SK-N-SH (cell line): ENCODE measurements around the gene MMADHC. TPM values are rescaled to one million over a fixed set of nuclear protein-coding genes. Genes with fewer than 3 reads are reported as not detected.

ENCODE experiments used
- CTCF ChIA-PET: fragments of 300-600, 350-600 bp; formaldehyde crosslinking; extraction: SDS; loops from one replicate; lab custom pipeline; 2021; lab: Yijun Ruan, JAX
- POLR2A ChIA-PET: fragments of 350-600 bp; sonication (Branson Sonifier 250); formaldehyde crosslinking; extraction: SDS; loops from one replicate; lab custom pipeline; 2020; ENCODE audit warnings: antibody characterized with exemption, inconsistent platforms; lab: Yijun Ruan, JAX
- DNase-seq: peaks from one replicate; pipeline ENCODE4 v3.0.0; 2012
- H2AFZ ChIP-seq: fragments of 200-600 bp; sonication (generic); 2 replicates; pipeline ENCODE4 v1.8.1; 2016; ENCODE audit warnings: antibody characterized with exemption, mild to moderate bottlenecking, low read depth
- H3F3A ChIP-seq: fragments of 200-600 bp; sonication (generic); replicated peaks from 2 replicates; pipeline ENCODE3; 2016; ENCODE audit warnings: antibody characterized with exemption, mild to moderate bottlenecking; ENCODE audit not compliant: insufficient read depth
- H3K27ac ChIP-seq, 2 experiments: fragments of 200-500 bp in 1 of 2; fragments of 200-600 bp in 1 of 2; sonication (Bioruptor generic) in 1 of 2; sonication (generic), shearing (Covaris generic) in 1 of 2; 2 replicates each; pipeline versions ENCODE4 v1.5.1 to v1.6.1; 2014 to 2016; ENCODE audit warnings: low read depth in 2 of 2, inconsistent platforms in 1 of 2, low read length in 1 of 2, mild to moderate bottlenecking in 1 of 2, mixed read lengths in 1 of 2
- H3K27me3 ChIP-seq: fragments of 200-600 bp; sonication (generic), shearing (Covaris generic); 2 replicates; pipeline ENCODE4 v1.6.1; 2016; ENCODE audit warnings: mixed run types; ENCODE audit not compliant: insufficient read depth
- H3K36me3 ChIP-seq, 2 experiments: fragments of 200-500 bp in 1 of 2; fragments of 200-600 bp in 1 of 2; sonication (Bioruptor generic) in 1 of 2; sonication (generic) in 1 of 2; replicated peaks in 1 of 2; 2 replicates each; pipeline versions ENCODE3 to v1.5.1; 2014 to 2016; ENCODE audit warnings: low read length in 1 of 2, mild to moderate bottlenecking in 1 of 2; ENCODE audit not compliant: insufficient read depth in 2 of 2, control insufficient read depth in 1 of 2
- H3K4me1 ChIP-seq, 2 experiments: fragments of 200-500 bp in 1 of 2; fragments of 200-600 bp in 1 of 2; sonication (Bioruptor generic) in 1 of 2; sonication (generic), shearing (Covaris generic) in 1 of 2; 2 replicates each; pipeline versions ENCODE4 v1.5.1 to v1.6.1; 2014 to 2016; ENCODE audit warnings: low read depth in 1 of 2, low read length in 1 of 2, mixed run types in 1 of 2; ENCODE audit not compliant: insufficient read depth in 2 of 2, control insufficient read depth in 1 of 2
- H3K4me2 ChIP-seq: fragments of 200-600 bp; sonication (generic), shearing (Covaris generic); 2 replicates; pipeline ENCODE4 v1.6.1; 2017; ENCODE audit warnings: mixed run types
- H3K4me3 ChIP-seq, 2 experiments: fragments of 200-500 bp in 1 of 2; fragments of 200-600 bp in 1 of 2; sonication (Bioruptor generic) in 1 of 2; sonication (generic), shearing (Covaris generic) in 1 of 2; 2 replicates each; pipeline versions ENCODE4 v1.5.1 to v1.8.1; 2014 to 2016; ENCODE audit warnings: low read depth in 2 of 2, inconsistent platforms in 1 of 2, low read length in 1 of 2, mild to moderate bottlenecking in 1 of 2, mixed read lengths in 1 of 2, moderate library complexity in 1 of 2
- H3K79me2 ChIP-seq: fragments of 200-600 bp; sonication (generic); 2 replicates; pipeline ENCODE4 v1.8.1; 2017; ENCODE audit warnings: mild to moderate bottlenecking; ENCODE audit not compliant: insufficient read depth
- H3K9ac ChIP-seq: fragments of 200-600 bp; sonication (generic); 2 replicates; pipeline ENCODE4 v1.6.1; 2017; ENCODE audit warnings: mixed run types
- H3K9me2 ChIP-seq: fragments of 200-600 bp; sonication (generic); 2 replicates; pipeline ENCODE4 v1.6.1; 2017; ENCODE audit warnings: mixed run types
- H3K9me3 ChIP-seq: fragments of 200-600 bp; sonication (generic); 2 replicates; pipeline ENCODE4 v1.6.1; 2017; ENCODE audit warnings: mixed run types, mild to moderate bottlenecking, moderate library complexity
- H4K20me1 ChIP-seq: fragments of 200-600 bp; sonication (generic); 2 replicates; pipeline ENCODE4 v1.6.1; 2017; ENCODE audit warnings: mild to moderate bottlenecking, mixed run types; ENCODE audit not compliant: insufficient read depth
- CTCF ChIP-seq: fragments of 200-600 bp; sonication (generic); IDR thresholded peaks from 2 replicates; pipeline ENCODE4 v1.6.1; 2017; ENCODE audit warnings: antibody characterized with exemption, mild to moderate bottlenecking, moderate library complexity
- ELF1 ChIP-seq: IDR thresholded peaks from 2 replicates; pipeline ENCODE4 v1.4.0; 2012
- EP300 ChIP-seq, 2 experiments: IDR thresholded peaks; 2 replicates each; pipeline versions ENCODE4 v1.4.0 to v1.6.1; 2012; ENCODE audit warnings: borderline replicate concordance in 1 of 2, low read depth in 1 of 2, low read length in 1 of 2
- JUND ChIP-seq: IDR thresholded peaks from 2 replicates; pipeline ENCODE4 v1.4.0; 2012
- NFIC ChIP-seq: IDR thresholded peaks from 2 replicates; pipeline ENCODE4 v1.4.0; 2012; ENCODE audit warnings: borderline replicate concordance
- PBX3 ChIP-seq: IDR thresholded peaks from 2 replicates; pipeline ENCODE4; 2012
- RAD21 ChIP-seq: IDR thresholded peaks from 2 replicates; pipeline ENCODE4 v1.6.1; 2012; ENCODE audit warnings: mild to moderate bottlenecking, low read length
- RCOR1 ChIP-seq: fragments of 150-350 bp; IDR thresholded peaks from 2 replicates; pipeline ENCODE4 v1.6.1; 2017; ENCODE audit warnings: antibody characterized with exemption, low read length
- SMC3 ChIP-seq: IDR thresholded peaks from 2 replicates; pipeline ENCODE4 v1.6.1; 2012; ENCODE audit warnings: low read depth, low read length, improper control_type of control experiment
- TAF1 ChIP-seq: IDR thresholded peaks from 2 replicates; pipeline ENCODE4 v1.6.1; 2012; ENCODE audit warnings: low read depth, mild to moderate bottlenecking, low read length, moderate library complexity, borderline replicate concordance
- TCF12 ChIP-seq: IDR thresholded peaks from 2 replicates; pipeline ENCODE4 v1.4.0; 2012
- TEAD4 ChIP-seq: IDR thresholded peaks from 2 replicates; pipeline ENCODE4 v1.4.0; 2012; ENCODE audit warnings: mild to moderate bottlenecking, borderline replicate concordance; ENCODE audit not compliant: insufficient read depth
- ZBTB33 ChIP-seq: IDR thresholded peaks from 2 replicates; pipeline ENCODE4 v1.4.0; 2012; ENCODE audit warnings: low read depth, borderline replicate concordance
- WGBS: methylation state at CpG from one replicate; pipeline ENCODE4 v1.1.6; 2017; ENCODE audit warnings: low lambda C conversion rate; 5-methylcytosine and 5-hydroxymethylcytosine counted together
- polyA plus RNA-seq, 3 experiments: library from polyadenylated mRNA; depleted of rRNA; stranded (reverse); fragments of >200 nt; gene quantifications; 2 replicates each; pipeline ENCODE4 v1.2.3, GENCODE V29; 2012
- TF ChIP-seq, protein P1 (sequence below): IDR thresholded peaks from 2 replicates; pipeline ENCODE4 v1.4.0; 2012; ENCODE audit warnings: low read depth, borderline replicate concordance

MMADHC gene
- polyA plus RNA-seq, 1 of the 3 experiments (the other 2 are of a cell fraction), result 40.4 TPM

- POLR2A ChIA-PET, result no interaction called here
- CTCF ChIA-PET, result interaction anchor here (2.5 kb wide), 2 partner anchors 14 to 1627 kb away, joined by 9 to 14 read pairs; no protein-coding TSS in a partner anchor
- no peak for DNase-seq
- peaks cover 13 to 14% of the 10 kb centered on the region in 2 experiments for H3K4me1 ChIP-seq
- no peaks in the 10 kb centered on the region for H3K27me3 ChIP-seq
- 82% methylated on average over 1 of the region's 1 CpG for WGBS
- TF ChIP-seq RAD21, result no peak
- TF ChIP-seq TEAD4, result peak; percentile 41; the same call in 1 of the 2 replicates
- peak; percentile 52; the same call in 1 of the 2 replicates for TF ChIP-seq PBX3
- no peak for TF ChIP-seq ZBTB33
- no peak for TF ChIP-seq ELF1
- TF ChIP-seq RCOR1, result no peak
- peak; percentile 95 for TF ChIP-seq NFIC
- peak; percentile 45; the same call in 1 of the 2 replicates for TF ChIP-seq JUND
- no peak for TF ChIP-seq SMC3
- TF ChIP-seq EP300 (IDR thresholded peaks at IDR 0.05; ENCODE audit: borderline replicate concordance in 1 of 2, low read depth in 1 of 2, low read length in 1 of 2), result peak in 1 of 2 experiments; percentile 57; a peak in 1 of 4 replicates
- peak; percentile 79 for TF ChIP-seq TCF12
- no peaks in the 10 kb centered on the region for H3K36me3 ChIP-seq
- no peaks in the 10 kb centered on the region for H3K79me2 ChIP-seq
- no peaks in the 10 kb centered on the region for H4K20me1 ChIP-seq
- H3K9me2 ChIP-seq, result no peaks in the 10 kb centered on the region
- H3K27ac ChIP-seq, result peak overlapping the region in 1 of 2 experiments; percentile 53; a peak in 2 of 4 replicates
- H3K9ac ChIP-seq, result no peak overlapping the region
- peak overlapping the region; percentile 30; the same call in 1 of the 2 replicates for H2AFZ ChIP-seq
- peak overlapping the region; percentile 28; the same call in 1 of the 2 replicates for H3K4me2 ChIP-seq
- no peak overlapping the region for H3K4me3 ChIP-seq
- H3F3A ChIP-seq, result peaks cover 10% of the 10 kb centered on the region
- H3K9me3 ChIP-seq, result no peaks in the 10 kb centered on the region
These were observed 24.5 kb upstream of the MMADHC start for GRCh38 chr2:149612122-149612521.

- POLR2A ChIA-PET, result no interaction called here
- Histone ChIP-seq H4K20me1 (no peaks in the 10 kb centered on the region), H3K9me2 (no peaks in the 10 kb centered on the region), H3K9ac (no peak overlapping the region), H3K27me3 (no peaks in the 10 kb centered on the region), H3K27ac (peak overlapping the region in 1 of 2 experiments; percentile 39; a peak in 2 of 4 replicates), H2AFZ (no peak overlapping the region), H3K4me2 (no peak overlapping the region), H3K36me3 (no peaks in the 10 kb centered on the region), H3K4me1 (peaks cover 13 to 14% of the 10 kb centered on the region in 2 experiments), H3K4me3 (no peak overlapping the region), H3K9me3 (no peaks in the 10 kb centered on the region), H3K79me2 (no peaks in the 10 kb centered on the region), H3F3A (peaks cover 1% of the 10 kb centered on the region)
- no peak for DNase-seq
- WGBS, result 90% methylated on average over 7 of the region's 7 CpGs
- TF ChIP-seq TEAD4 (no peak), SMC3 (peak; percentile 30; the same call in 1 of the 2 replicates), RAD21 (peak; percentile 50), CTCF (peak; percentile 43; the same call in 1 of the 2 replicates), ELF1 (no peak), TAF1 (no peak)
- TF ChIP-seq, protein P1, sequence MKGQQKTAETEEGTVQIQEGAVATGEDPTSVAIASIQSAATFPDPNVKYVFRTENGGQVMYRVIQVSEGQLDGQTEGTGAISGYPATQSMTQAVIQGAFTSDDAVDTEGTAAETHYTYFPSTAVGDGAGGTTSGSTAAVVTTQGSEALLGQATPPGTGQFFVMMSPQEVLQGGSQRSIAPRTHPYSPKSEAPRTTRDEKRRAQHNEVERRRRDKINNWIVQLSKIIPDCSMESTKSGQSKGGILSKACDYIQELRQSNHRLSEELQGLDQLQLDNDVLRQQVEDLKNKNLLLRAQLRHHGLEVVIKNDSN, result no peak
- CTCF ChIA-PET, result interaction anchor here (1.2 to 2.5 kb wide), 2 partner anchors 15 to 1628 kb away, joined by 4 to 9 read pairs; no protein-coding TSS in a partner anchor
These were observed 23.7 kb upstream of the MMADHC start for GRCh38 chr2:149611100-149611820.
